Right lobe of liver (tissue), 4 donors: ENCODE results near the gene DGKA.

Experiments used
- POLR2A ChIP-seq: fragments of 450-650 bp; IDR thresholded peaks from one replicate; pipeline ENCODE4 v1.6.1; 2017; ENCODE audit warnings: antibody characterized with exemption, mild to moderate bottlenecking
- TF ChIP-seq, protein P1 (sequence below), 4 donors: fragments of 200-600 bp in 3 of 4; fragments of 450-650 bp in 1 of 4; IDR thresholded peaks; one replicate each; pipeline versions ENCODE4 v1.5.1 to v1.8.0; 2016 to 2022; ENCODE audit warnings: antibody characterized with exemption in 4 of 4, mild to moderate bottlenecking in 2 of 4
- donor health status: DM: no; HTN: no; CAD: no.
- donor health status: DM: no; HTN: no; CAD: no.
- donor health status: DM: no; HTN: yes; CAD: no.

DNA sequence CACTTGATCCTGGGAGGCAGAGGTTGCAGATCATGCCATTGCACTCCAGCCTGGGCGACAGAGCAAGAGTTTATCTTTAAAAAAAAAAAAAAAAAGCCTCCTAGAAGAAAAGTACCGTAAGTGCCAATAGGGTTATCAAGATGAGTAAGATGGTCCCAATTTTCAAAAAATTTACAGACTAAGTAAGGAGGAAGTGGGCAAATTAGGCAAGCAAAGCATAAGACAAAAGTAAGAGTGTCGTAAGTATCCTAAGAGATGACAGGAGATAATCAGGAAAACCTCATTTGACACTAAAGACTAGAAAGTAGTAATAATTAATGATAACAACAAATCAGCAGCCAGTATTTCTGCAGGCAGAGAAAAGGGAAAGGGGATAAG lies 15.5 kb upstream of the DGKA start:
- TF ChIP-seq, protein P1, sequence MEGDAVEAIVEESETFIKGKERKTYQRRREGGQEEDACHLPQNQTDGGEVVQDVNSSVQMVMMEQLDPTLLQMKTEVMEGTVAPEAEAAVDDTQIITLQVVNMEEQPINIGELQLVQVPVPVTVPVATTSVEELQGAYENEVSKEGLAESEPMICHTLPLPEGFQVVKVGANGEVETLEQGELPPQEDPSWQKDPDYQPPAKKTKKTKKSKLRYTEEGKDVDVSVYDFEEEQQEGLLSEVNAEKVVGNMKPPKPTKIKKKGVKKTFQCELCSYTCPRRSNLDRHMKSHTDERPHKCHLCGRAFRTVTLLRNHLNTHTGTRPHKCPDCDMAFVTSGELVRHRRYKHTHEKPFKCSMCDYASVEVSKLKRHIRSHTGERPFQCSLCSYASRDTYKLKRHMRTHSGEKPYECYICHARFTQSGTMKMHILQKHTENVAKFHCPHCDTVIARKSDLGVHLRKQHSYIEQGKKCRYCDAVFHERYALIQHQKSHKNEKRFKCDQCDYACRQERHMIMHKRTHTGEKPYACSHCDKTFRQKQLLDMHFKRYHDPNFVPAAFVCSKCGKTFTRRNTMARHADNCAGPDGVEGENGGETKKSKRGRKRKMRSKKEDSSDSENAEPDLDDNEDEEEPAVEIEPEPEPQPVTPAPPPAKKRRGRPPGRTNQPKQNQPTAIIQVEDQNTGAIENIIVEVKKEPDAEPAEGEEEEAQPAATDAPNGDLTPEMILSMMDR (IDR thresholded peaks at IDR 0.05) = no peak
- no peak for TF ChIP-seq POLR2A
